Hepatocyte (in vitro differentiated cells): Measurements from ENCODE around the gene RAP1GAP2. TPM values are rescaled to one million over a fixed set of nuclear protein-coding genes. Genes with fewer than 3 reads are reported as not detected.

Experiments used
- DNase-seq: peaks from one replicate; pipeline ENCODE4 v3.0.0-alpha.2; 2016; ENCODE audit warnings: low spot score
- H2AFZ ChIP-seq: fragments of 200-600 bp; sonication (generic); 2 replicates; pipeline ENCODE4 v1.6.0; 2016; ENCODE audit warnings: antibody characterized with exemption, mild to moderate bottlenecking
- H3K27ac ChIP-seq: fragments of 200-600 bp; sonication (generic); 2 replicates; pipeline ENCODE4 v1.5.1; 2016; ENCODE audit warnings: mild to moderate bottlenecking
- H3K27me3 ChIP-seq: fragments of 200-600 bp; sonication (generic); 2 replicates; pipeline ENCODE4 v1.6.1; 2016
- H3K36me3 ChIP-seq: fragments of 200-600 bp; sonication (generic); replicated peaks from 2 replicates; pipeline ENCODE4 v1.5.1; 2016; ENCODE audit warnings: low read depth; ENCODE audit not compliant: insufficient read depth
- H3K4me1 ChIP-seq: fragments of 200-600 bp; sonication (generic); 2 replicates; pipeline ENCODE4 v1.5.1; 2016; ENCODE audit warnings: mild to moderate bottlenecking, moderate library complexity; ENCODE audit not compliant: insufficient read depth
- H3K4me2 ChIP-seq: fragments of 200-600 bp; sonication (generic); 2 replicates; pipeline ENCODE4 v1.6.0; 2016
- H3K4me3 ChIP-seq: fragments of 200-600 bp; sonication (generic); 2 replicates; pipeline ENCODE4 v1.5.1; 2016; ENCODE audit warnings: mild to moderate bottlenecking
- H3K79me2 ChIP-seq: fragments of 200-600 bp; sonication (generic); 2 replicates; pipeline ENCODE4 v1.6.0; 2017; ENCODE audit warnings: mild to moderate bottlenecking
- H3K9me2 ChIP-seq: fragments of 200-600 bp; sonication (generic); replicated peaks from 2 replicates; pipeline ENCODE4 v1.6.0; 2017; ENCODE audit warnings: mild to moderate bottlenecking; ENCODE audit not compliant: insufficient read depth
- H3K9me3 ChIP-seq: fragments of 200-600 bp; sonication (generic); 2 replicates; pipeline ENCODE4 v1.5.1; 2016; ENCODE audit warnings: low read depth, mild to moderate bottlenecking
- H4K20me1 ChIP-seq: fragments of 200-600 bp; sonication (generic); 2 replicates; pipeline ENCODE4 v1.6.0; 2016; ENCODE audit warnings: mild to moderate bottlenecking; ENCODE audit not compliant: insufficient read depth, poor library complexity, severe bottlenecking
- EZH2 ChIP-seq: fragments of 200-600 bp; sonication (generic); IDR thresholded peaks from 2 replicates; pipeline ENCODE4 v1.6.1; 2016; ENCODE audit warnings: antibody characterized with exemption, mild to moderate bottlenecking, borderline replicate concordance
- EZH2phosphoT487 ChIP-seq: fragments of 200-600 bp; sonication (generic); IDR thresholded peaks from one replicate; pipeline ENCODE4 v1.6.1; 2018; ENCODE audit warnings: antibody characterized with exemption, mild to moderate bottlenecking, low read depth, moderate library complexity; ENCODE audit not compliant: unreplicated experiment, severe bottlenecking
- WGBS: methylation state at CpG from one replicate; pipeline ENCODE4 v1.1.6; 2016; ENCODE audit warnings: low lambda C conversion rate; ENCODE audit errors: missing lambda C conversion rate; 5-methylcytosine and 5-hydroxymethylcytosine counted together
- polyA plus RNA-seq: library from polyadenylated mRNA; unstranded; fragments of >200 nt; fragmentation: Nextera tagmentation; extraction: Ambion mirVana; gene quantifications from 2 replicates; pipeline ENCODE4 v1.2.1, GENCODE V29; 2016
- total RNA-seq: library from RNA; depleted of rRNA; stranded (reverse); fragments of >200 nt; gene quantifications from 2 replicates; pipeline ENCODE4 v1.2.3, GENCODE V29; 2014
- TF ChIP-seq, protein P1 (sequence below): fragments of 200-600 bp; sonication (generic); IDR thresholded peaks from 2 replicates; pipeline ENCODE4 v1.5.1; 2016; ENCODE audit warnings: antibody characterized with exemption, mild to moderate bottlenecking; ENCODE audit not compliant: poor library complexity

The RAP1GAP2 gene
- total and polyA plus RNA-seq, 2 experiments from 2014 or later = 3.0 to 10.0 TPM

DNA sequence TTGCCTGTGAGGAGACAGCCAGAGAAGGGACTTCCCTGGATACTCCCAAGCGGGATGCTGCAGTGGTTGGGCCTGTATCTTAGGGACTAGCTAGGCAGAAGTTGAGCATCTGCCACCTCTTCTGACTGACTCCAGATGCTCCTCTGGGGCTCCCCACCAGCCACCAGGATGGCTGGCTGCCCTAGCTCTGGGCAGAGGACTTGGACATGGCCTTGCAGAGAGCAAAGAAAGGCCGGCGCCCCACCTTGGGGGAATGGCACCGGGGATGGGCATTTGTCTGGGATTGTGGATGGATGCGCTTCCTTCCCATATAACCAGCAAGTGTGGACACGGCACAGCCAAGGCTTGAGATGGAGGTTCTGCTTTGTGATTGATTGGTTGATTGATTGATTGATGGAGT lies 198.2 kb downstream of the RAP1GAP2 start:
- Histone ChIP-seq H2AFZ (no peak overlapping the region), H3K4me2 (no peak overlapping the region), H3K27me3 (no peaks in the 10 kb centered on the region), H3K9me2 (no peaks in the 10 kb centered on the region), H3K27ac (no peak overlapping the region), H3K4me1 (no peaks in the 10 kb centered on the region), H4K20me1 (no peaks in the 10 kb centered on the region), H3K36me3 (no peaks in the 10 kb centered on the region), H3K4me3 (no peak overlapping the region), H3K79me2 (no peaks in the 10 kb centered on the region), H3K9me3 (no peaks in the 10 kb centered on the region)
- no peak for DNase-seq
- WGBS = over 99% methylated on average over 6 of the region's 6 CpGs
- no peak for TF ChIP-seq EZH2phosphoT487
- no peak for TF ChIP-seq EZH2
- TF ChIP-seq, protein P1, sequence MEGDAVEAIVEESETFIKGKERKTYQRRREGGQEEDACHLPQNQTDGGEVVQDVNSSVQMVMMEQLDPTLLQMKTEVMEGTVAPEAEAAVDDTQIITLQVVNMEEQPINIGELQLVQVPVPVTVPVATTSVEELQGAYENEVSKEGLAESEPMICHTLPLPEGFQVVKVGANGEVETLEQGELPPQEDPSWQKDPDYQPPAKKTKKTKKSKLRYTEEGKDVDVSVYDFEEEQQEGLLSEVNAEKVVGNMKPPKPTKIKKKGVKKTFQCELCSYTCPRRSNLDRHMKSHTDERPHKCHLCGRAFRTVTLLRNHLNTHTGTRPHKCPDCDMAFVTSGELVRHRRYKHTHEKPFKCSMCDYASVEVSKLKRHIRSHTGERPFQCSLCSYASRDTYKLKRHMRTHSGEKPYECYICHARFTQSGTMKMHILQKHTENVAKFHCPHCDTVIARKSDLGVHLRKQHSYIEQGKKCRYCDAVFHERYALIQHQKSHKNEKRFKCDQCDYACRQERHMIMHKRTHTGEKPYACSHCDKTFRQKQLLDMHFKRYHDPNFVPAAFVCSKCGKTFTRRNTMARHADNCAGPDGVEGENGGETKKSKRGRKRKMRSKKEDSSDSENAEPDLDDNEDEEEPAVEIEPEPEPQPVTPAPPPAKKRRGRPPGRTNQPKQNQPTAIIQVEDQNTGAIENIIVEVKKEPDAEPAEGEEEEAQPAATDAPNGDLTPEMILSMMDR = no peak

DNA sequence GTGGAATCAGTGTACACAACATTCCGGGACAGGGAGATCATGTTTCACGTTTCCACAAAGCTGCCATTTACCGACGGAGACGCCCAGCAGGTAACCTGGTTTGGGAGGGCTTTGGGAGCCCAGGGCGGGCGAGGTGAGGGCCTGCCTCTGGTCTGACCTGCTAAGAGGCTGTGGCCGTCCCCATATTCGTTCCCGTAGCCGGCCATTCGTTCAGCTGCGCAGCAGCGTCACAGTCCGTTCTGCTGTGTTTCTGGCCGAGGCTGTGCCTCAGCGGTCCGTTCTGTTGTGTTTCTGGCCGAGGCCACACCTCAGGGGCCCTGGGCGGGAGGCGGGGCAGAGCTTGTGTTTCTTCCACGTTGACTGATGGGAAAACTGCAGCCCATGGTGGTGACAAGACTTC lies 199.1 kb downstream of the RAP1GAP2 start:
- Histone ChIP-seq H2AFZ (no peak overlapping the region), H3K79me2 (no peaks in the 10 kb centered on the region), H4K20me1 (no peaks in the 10 kb centered on the region), H3K4me3 (no peak overlapping the region), H3K27me3 (no peaks in the 10 kb centered on the region), H3K4me1 (no peaks in the 10 kb centered on the region), H3K4me2 (no peak overlapping the region), H3K36me3 (no peaks in the 10 kb centered on the region), H3K9me3 (no peaks in the 10 kb centered on the region), H3K9me2 (no peaks in the 10 kb centered on the region), H3K27ac (no peak overlapping the region)
- 77% methylated on average over 22 of the region's 22 CpGs for WGBS
- TF ChIP-seq, protein P1 = no peak
- TF ChIP-seq EZH2 (no peak), EZH2phosphoT487 (no peak)
- DNase-seq = no peak

DNA sequence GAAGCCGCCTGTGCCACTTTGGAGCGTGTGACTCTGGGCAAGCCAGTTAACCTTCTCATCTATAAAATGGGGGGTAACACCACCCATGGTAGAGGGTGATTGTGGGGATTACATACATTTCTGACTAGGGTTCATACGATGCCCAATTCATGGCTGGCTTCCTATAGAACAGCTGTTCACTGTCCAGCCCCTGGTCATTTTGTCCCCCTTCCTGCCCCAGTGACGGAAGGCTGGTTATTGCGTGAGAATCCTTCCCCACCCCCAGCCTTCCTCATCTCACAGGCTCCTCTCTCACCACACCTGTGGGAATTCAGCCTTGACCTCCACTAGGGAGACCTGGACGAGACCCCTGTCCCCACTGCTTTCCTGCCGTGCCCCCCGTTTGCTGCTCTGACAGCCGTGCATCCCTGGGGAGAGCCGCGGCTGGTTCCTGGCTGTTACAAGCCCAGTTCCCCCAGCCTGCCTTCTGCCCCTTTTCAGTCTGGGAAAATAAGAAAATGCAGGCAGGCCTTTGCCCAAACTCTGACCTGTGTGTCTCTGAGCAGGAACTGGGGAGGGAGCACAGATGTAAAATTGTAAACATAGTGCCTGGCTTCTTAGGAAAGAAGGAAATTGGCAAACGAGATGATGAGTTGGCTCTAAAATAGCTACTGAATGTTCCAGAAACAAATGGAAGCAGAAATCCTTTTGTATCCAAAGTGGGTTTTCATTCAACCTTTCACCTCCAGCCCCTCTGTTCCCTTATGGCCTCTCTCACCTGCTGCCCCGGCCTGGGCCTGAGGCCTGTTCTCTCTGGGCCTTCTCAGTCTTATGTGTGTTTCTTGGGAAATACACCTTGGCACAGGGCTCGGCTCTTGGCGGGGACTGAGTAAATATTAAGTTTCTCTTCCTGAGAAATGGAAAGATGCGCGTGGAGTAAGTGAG lies 199.9 kb downstream of the RAP1GAP2 start:
- DNase-seq = no peak
- WGBS = 93% methylated on average over 17 of the region's 17 CpGs
- H3K9me3 ChIP-seq = no peaks in the 10 kb centered on the region

More for the DNA sequence above, 199.9 kb downstream of the RAP1GAP2 start:
- H3K27me3 ChIP-seq = no peaks in the 10 kb centered on the region
- H3K79me2 ChIP-seq = no peaks in the 10 kb centered on the region
- H3K4me3 ChIP-seq = no peak overlapping the region
- no peaks in the 10 kb centered on the region for H3K4me1 ChIP-seq
- H4K20me1 ChIP-seq = no peaks in the 10 kb centered on the region
- H2AFZ ChIP-seq = no peak overlapping the region
- no peak for TF ChIP-seq EZH2
- TF ChIP-seq, protein P1 = no peak
- no peak for TF ChIP-seq EZH2phosphoT487
- no peaks in the 10 kb centered on the region for H3K36me3 ChIP-seq
- no peaks in the 10 kb centered on the region for H3K9me2 ChIP-seq
- no peak overlapping the region for H3K27ac ChIP-seq
- H3K4me2 ChIP-seq = no peak overlapping the region
